ENCODE data around the gene TRAPPC3L. TPM values are rescaled to one million over a fixed set of nuclear protein-coding genes. Genes with fewer than 3 reads are reported as not detected.

The TRAPPC3L gene
- total and polyA plus RNA-seq, 4 donors, result 0.36 to 1.8 (median 0.54) TPM

DNA sequence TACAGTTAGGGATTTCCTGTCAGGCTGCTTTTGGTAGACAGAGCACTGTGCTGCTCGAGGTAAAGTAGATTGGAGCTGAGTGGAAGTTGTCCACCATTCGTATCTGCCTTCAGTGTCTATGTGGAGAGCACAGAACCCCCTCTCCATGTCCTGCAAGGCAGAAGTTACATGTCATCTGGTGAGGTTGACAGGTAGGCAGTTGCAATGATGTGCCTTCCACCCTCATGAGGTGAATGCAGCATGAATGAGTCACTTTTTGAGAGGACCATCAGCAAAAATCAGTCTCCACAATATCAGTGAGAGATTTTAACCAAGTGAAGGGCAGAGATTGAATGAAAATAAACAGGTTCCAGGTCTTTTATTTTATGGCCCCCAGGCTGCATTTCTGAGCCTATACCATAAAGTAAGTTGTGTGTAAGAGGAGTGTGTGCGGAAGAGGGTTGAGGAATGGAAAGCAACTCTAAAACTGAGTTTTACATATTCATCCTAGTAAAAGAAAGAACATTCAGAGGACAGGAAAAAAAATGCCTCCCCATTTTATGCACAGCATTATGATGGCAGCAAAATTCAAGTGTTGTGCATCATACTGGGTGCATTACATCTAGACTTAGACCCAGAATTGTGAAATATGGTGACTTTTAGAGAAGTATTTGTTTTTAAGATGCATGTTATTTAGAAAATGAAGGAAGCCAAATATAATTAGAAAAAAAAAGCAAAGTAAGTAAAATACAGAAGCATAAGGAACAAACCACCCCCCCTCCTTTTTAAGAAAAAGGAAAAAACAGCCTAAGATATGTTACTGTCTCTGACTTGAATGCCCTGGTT, 15.8 kb downstream of the TRAPPC3L start:
- Histone ChIP-seq H3K36me3 (ENCODE audit: control insufficient read depth in 1 of 2, insufficient read depth in 2 of 2, low read length in 1 of 2) (no peaks in the 10 kb centered on the region), H3K4me3 (ENCODE audit: low read length in 2 of 2) (no peak overlapping the region), H3K9me3 (ENCODE audit: control insufficient read depth, low read length) (peaks cover 1% of the 10 kb centered on the region), H3K4me1 (ENCODE audit: control insufficient read depth in 1 of 2, insufficient read depth in 2 of 2, low read length in 2 of 2) (no peaks in the 10 kb centered on the region), H3K27me3 (ENCODE audit: control insufficient read depth in 1 of 2, insufficient read depth in 2 of 2, low read length in 1 of 2) (no peaks in the 10 kb centered on the region), H3K27ac (ENCODE audit: low read depth in 1 of 2, low read length in 2 of 2) (no peak overlapping the region)
- 74 to 77% methylated on average over 3 of the region's 3 CpGs for WGBS, 2 donors
- DNase-seq, result no peak
- ATAC-seq (ENCODE audit: low FRiP score), result no peak
- intact Hi-C loops (cut with DNase I), result loop anchor here (5.0 to 10.0 kb wide), 2 partner anchors 247 to 315 kb away; no protein-coding TSS in a partner anchor

GRCh38 chr6:116528780-116529179, 16.7 kb downstream of the TRAPPC3L start:
- Histone ChIP-seq H3K4me3 (ENCODE audit: low read length in 2 of 2) (no peak overlapping the region), H3K36me3 (ENCODE audit: control insufficient read depth in 1 of 2, insufficient read depth in 2 of 2, low read length in 1 of 2) (no peaks in the 10 kb centered on the region), H3K9me3 (ENCODE audit: control insufficient read depth, low read length) (peaks cover 1% of the 10 kb centered on the region), H3K27ac (ENCODE audit: low read depth in 1 of 2, low read length in 2 of 2) (no peak overlapping the region), H3K4me1 (ENCODE audit: control insufficient read depth in 1 of 2, insufficient read depth in 2 of 2, low read length in 2 of 2) (no peaks in the 10 kb centered on the region), H3K27me3 (ENCODE audit: control insufficient read depth in 1 of 2, insufficient read depth in 2 of 2, low read length in 1 of 2) (no peaks in the 10 kb centered on the region)
- intact Hi-C loops (cut with DNase I), result no loop called here
- no peak for DNase-seq
- no peak for ATAC-seq (ENCODE audit: low FRiP score)
- WGBS, 2 donors, result 5 to 19% methylated on average over 3 of the region's 3 CpGs

- WGBS, 2 donors, result 81 to 87% methylated on average over 1 of the region's 1 CpG
- Histone ChIP-seq H3K27ac (ENCODE audit: low read depth in 1 of 2, low read length in 2 of 2) (no peak overlapping the region), H3K4me1 (ENCODE audit: control insufficient read depth in 1 of 2, insufficient read depth in 2 of 2, low read length in 2 of 2) (no peaks in the 10 kb centered on the region), H3K4me3 (ENCODE audit: low read length in 2 of 2) (no peak overlapping the region), H3K9me3 (ENCODE audit: control insufficient read depth, low read length) (peaks cover 1% of the 10 kb centered on the region), H3K27me3 (ENCODE audit: control insufficient read depth in 1 of 2, insufficient read depth in 2 of 2, low read length in 1 of 2) (no peaks in the 10 kb centered on the region), H3K36me3 (ENCODE audit: control insufficient read depth in 1 of 2, insufficient read depth in 2 of 2, low read length in 1 of 2) (no peaks in the 10 kb centered on the region)
- ATAC-seq (ENCODE audit: low FRiP score) (no peak), DNase-seq (no peak)
- intact Hi-C loops (cut with DNase I), result no loop called here
Observed at GRCh38 chr6:116528133-116528532, 17.4 kb downstream of the TRAPPC3L start.

GRCh38 chr6:116524236-116524635, 21.2 kb downstream of the TRAPPC3L start:
- no peak overlapping the region for H3K27ac ChIP-seq (ENCODE audit: low read depth in 1 of 2, low read length in 2 of 2)
- no peak overlapping the region for H3K4me3 ChIP-seq (ENCODE audit: low read length in 2 of 2)
- intact Hi-C loops (cut with DNase I), result no loop called here
- no peaks in the 10 kb centered on the region for H3K27me3 ChIP-seq (ENCODE audit: control insufficient read depth in 1 of 2, insufficient read depth in 2 of 2, low read length in 1 of 2)
- H3K9me3 ChIP-seq (ENCODE audit: control insufficient read depth, low read length), result no peaks in the 10 kb centered on the region
- ATAC-seq (ENCODE audit: low FRiP score) (no peak), DNase-seq (no peak)
- 88 to 91% methylated on average over 2 of the region's 2 CpGs for WGBS, 2 donors
- no peaks in the 10 kb centered on the region for H3K36me3 ChIP-seq (ENCODE audit: control insufficient read depth in 1 of 2, insufficient read depth in 2 of 2, low read length in 1 of 2)
- H3K4me1 ChIP-seq (ENCODE audit: control insufficient read depth in 1 of 2, insufficient read depth in 2 of 2, low read length in 2 of 2), result no peaks in the 10 kb centered on the region

GRCh38 chr6:116522896-116523295, 22.6 kb downstream of the TRAPPC3L start:
- no peaks in the 10 kb centered on the region for H3K27me3 ChIP-seq (ENCODE audit: control insufficient read depth in 1 of 2, insufficient read depth in 2 of 2, low read length in 1 of 2)
- no peak overlapping the region for H3K27ac ChIP-seq (ENCODE audit: low read depth in 1 of 2, low read length in 2 of 2)
- DNase-seq, result no peak
- H3K36me3 ChIP-seq (ENCODE audit: control insufficient read depth in 1 of 2, insufficient read depth in 2 of 2, low read length in 1 of 2), result peaks cover 2% of the 10 kb centered on the region in 2 donors
- no peaks in the 10 kb centered on the region for H3K4me1 ChIP-seq (ENCODE audit: control insufficient read depth in 1 of 2, insufficient read depth in 2 of 2, low read length in 2 of 2)
- WGBS, 2 donors, result 76 to 91% methylated on average over 2 of the region's 2 CpGs
- H3K9me3 ChIP-seq (ENCODE audit: control insufficient read depth, low read length), result no peaks in the 10 kb centered on the region
- no peak overlapping the region for H3K4me3 ChIP-seq (ENCODE audit: low read length in 2 of 2)
- no peak for ATAC-seq (ENCODE audit: low FRiP score)
- intact Hi-C loops (cut with DNase I), result no loop called here

DNA sequence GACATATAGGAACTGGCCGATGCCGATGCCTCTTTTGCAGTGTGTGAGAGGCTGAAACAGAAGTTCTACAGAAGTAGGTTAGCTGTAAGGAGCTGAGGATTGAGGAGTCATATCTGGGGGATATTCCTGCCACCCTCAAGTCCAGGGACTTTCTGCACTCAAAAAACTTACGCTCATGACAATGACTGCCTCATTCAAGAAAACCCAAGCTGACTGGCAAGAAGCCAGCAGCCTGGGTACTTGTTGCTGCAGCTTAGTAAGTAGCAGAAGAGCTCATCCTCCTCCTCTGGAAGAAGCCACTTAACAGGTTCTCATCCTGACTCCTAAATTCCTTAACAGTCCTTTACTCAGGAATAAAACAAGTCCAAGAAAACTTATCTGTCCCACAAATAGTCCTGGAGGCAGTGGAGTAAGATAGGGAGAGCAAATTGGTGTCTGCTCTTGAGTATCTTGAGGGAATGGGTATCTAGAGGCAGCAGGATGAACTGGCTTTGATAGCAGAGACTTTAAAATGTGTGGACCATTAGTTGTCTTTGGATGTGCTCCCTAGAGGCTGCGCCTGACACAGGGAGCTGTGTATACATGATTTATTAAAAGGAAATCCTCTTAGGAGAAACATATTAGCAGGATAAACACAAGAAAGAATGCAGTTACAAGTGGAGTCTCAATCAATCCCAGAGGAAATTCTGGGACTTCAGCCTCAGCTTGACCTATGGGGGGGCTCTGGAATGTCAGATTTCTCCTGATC, 26.7 kb downstream of the TRAPPC3L start:
- no peak overlapping the region for H3K27ac ChIP-seq (ENCODE audit: low read depth in 1 of 2, low read length in 2 of 2)
- ATAC-seq (ENCODE audit: low FRiP score) (no peak), DNase-seq (peak in 1 of 2 donors; percentile 48)
- intact Hi-C loops (cut with DNase I), result no loop called here
- no peak overlapping the region for H3K4me3 ChIP-seq (ENCODE audit: low read length in 2 of 2)
- no peaks in the 10 kb centered on the region for H3K9me3 ChIP-seq (ENCODE audit: control insufficient read depth, low read length)
- WGBS, 2 donors, result 87 to 88% methylated on average over 4 of the region's 4 CpGs
- H3K4me1 ChIP-seq (ENCODE audit: control insufficient read depth in 1 of 2, insufficient read depth in 2 of 2, low read length in 2 of 2), result peaks cover 0 to 3% of the 10 kb centered on the region in 2 donors
- no peaks in the 10 kb centered on the region for H3K27me3 ChIP-seq (ENCODE audit: control insufficient read depth in 1 of 2, insufficient read depth in 2 of 2, low read length in 1 of 2)
- peaks cover 7 to 10% of the 10 kb centered on the region in 2 donors for H3K36me3 ChIP-seq (ENCODE audit: control insufficient read depth in 1 of 2, insufficient read depth in 2 of 2, low read length in 1 of 2)

DNA sequence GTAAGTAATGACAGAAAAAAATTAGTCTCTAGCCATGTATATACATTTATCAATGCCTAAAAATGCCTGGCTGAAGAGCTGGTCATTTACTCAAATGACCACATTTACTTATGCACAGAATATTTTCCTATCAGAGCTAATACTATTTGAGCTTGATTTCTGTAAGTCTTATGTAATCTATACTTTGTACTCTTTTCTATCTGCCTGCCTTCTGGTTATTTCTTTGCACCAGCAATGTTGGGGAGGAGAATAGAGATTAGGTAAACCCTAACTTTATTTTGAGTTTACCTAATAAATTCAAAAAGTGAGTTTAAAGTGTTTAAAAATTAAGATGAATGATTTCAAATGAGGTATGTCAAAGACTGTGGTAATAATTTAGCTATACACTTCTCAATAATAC, 30.3 kb downstream of the TRAPPC3L start:
- ATAC-seq (ENCODE audit: low FRiP score) (no peak), DNase-seq (no peak)
- Histone ChIP-seq H3K27ac (ENCODE audit: low read depth in 1 of 2, low read length in 2 of 2) (no peak overlapping the region), H3K36me3 (ENCODE audit: control insufficient read depth in 1 of 2, insufficient read depth in 2 of 2, low read length in 1 of 2) (peaks cover 7 to 10% of the 10 kb centered on the region in 2 donors), H3K4me1 (ENCODE audit: control insufficient read depth in 1 of 2, insufficient read depth in 2 of 2, low read length in 2 of 2) (peaks cover 2 to 3% of the 10 kb centered on the region in 2 donors), H3K27me3 (ENCODE audit: control insufficient read depth in 1 of 2, insufficient read depth in 2 of 2, low read length in 1 of 2) (no peaks in the 10 kb centered on the region), H3K9me3 (ENCODE audit: control insufficient read depth, low read length) (no peaks in the 10 kb centered on the region), H3K4me3 (ENCODE audit: low read length in 2 of 2) (no peak overlapping the region)
- intact Hi-C loops (cut with DNase I), result no loop called here

DNA sequence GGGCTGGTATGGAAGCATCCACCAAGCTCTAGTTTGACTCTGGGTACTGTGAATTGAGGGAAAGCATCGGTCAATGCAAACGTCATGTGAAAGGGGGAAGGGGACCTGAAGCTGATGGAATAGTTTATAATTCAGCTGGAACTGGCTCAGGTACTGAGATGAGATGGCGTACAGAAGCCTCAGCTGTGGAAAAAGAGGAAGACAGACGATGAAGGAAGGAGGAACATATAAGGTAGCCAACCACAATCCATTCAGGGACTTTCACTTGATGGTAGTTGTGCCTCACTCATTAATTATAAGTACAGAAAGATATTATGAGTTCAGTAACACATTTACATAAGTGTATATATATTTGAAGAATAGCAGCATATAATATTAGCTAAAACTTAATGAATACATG, 31.4 kb downstream of the TRAPPC3L start:
- Histone ChIP-seq H3K27ac (ENCODE audit: low read depth in 1 of 2, low read length in 2 of 2) (no peak overlapping the region), H3K9me3 (ENCODE audit: control insufficient read depth, low read length) (no peaks in the 10 kb centered on the region), H3K4me3 (ENCODE audit: low read length in 2 of 2) (peak overlapping the region in 1 of 2 donors; percentile 87), H3K36me3 (ENCODE audit: control insufficient read depth in 1 of 2, insufficient read depth in 2 of 2, low read length in 1 of 2) (peaks cover 7 to 10% of the 10 kb centered on the region in 2 donors), H3K4me1 (ENCODE audit: control insufficient read depth in 1 of 2, insufficient read depth in 2 of 2, low read length in 2 of 2) (peaks cover 2 to 3% of the 10 kb centered on the region in 2 donors), H3K27me3 (ENCODE audit: control insufficient read depth in 1 of 2, insufficient read depth in 2 of 2, low read length in 1 of 2) (no peaks in the 10 kb centered on the region)
- DNase-seq (no peak), ATAC-seq (ENCODE audit: low FRiP score) (no peak)
- intact Hi-C loops (cut with DNase I), result loop anchor here in 1 of 2 donors (5.0 kb wide), 1 partner anchor 237 kb away; the partner anchor contains the start of gene TSPYL1
- WGBS, 2 donors, result 59 to 68% methylated on average over 4 of the region's 4 CpGs

All from aorta (tissue), 5 donors.